Measurements from ENCODE around the gene RGL3.

- TF ChIP-seq CTCF (IDR thresholded peaks at IDR 0.05) (no peak), POLR2A (IDR thresholded peaks at IDR 0.05) (no peak)
These were observed 4.2 kb upstream of the RGL3 start for GRCh38 chr19:11423164-11423790.

Data from right lobe of liver (tissue), 4 donors.